ENCODE data around the gene LIN28B.
A peak's percentile ranks its signal among the peaks of the same experiment; 100 is the strongest.
"Not testable (repeated sequence)": the region's sequence is repeated elsewhere in the genome, so short reads cannot be mapped to it uniquely, and the experiment has no call there.

LIN28B gene

GRCh38 chr6:105075210-105075609 is 118.3 kb downstream of the LIN28B start:
- ChIA-PET CTCF (interaction anchor here (0.7 to 1.5 kb wide), 3 partner anchors 10 to 328 kb away, joined by 3 to 4 read pairs (median 3); partner anchors contain the start of gene PREP), POLR2A (no interaction called here)
- DNase-seq (ENCODE audit: low read depth, low spot score) = no peak
- TF ChIP-seq CTCF (IDR thresholded peaks at IDR 0.05; ENCODE audit: insufficient read depth, low read length, missing control alignments) = no peak
- no peak overlapping the region for H3K4me3 ChIP-seq (ENCODE audit: low read depth, low read length)

GRCh38 chr6:105076418-105076817 is 119.5 kb downstream of the LIN28B start:
- POLR2A ChIA-PET = not testable (repeated sequence)
- CTCF ChIA-PET = interaction anchor here (1.6 to 5.2 kb wide), 6 partner anchors 12 to 326 kb away, joined by 7 to 106 read pairs (median 40); partner anchors contain the start of gene PREP

GRCh38 chr6:105077596-105078385 is 120.9 kb downstream of the LIN28B start:
- H3K4me3 ChIP-seq (ENCODE audit: low read depth, low read length) = no peak overlapping the region
- POLR2A ChIA-PET = no interaction called here
- peak; percentile 4 for TF ChIP-seq CTCF (IDR thresholded peaks at IDR 0.05; ENCODE audit: insufficient read depth, low read length, missing control alignments)
- DNase-seq (ENCODE audit: low read depth, low spot score) = no peak
- CTCF ChIA-PET = interaction anchor here (0.6 to 5.2 kb wide), 36 partner anchors 8 to 395 kb away, joined by 3 to 106 read pairs (median 4); partner anchors contain the start of gene PREP

More at GRCh38 chr6:105076418-105076817, 119.5 kb downstream of the LIN28B start:
- H3K4me3 ChIP-seq (ENCODE audit: low read depth, low read length); DNase-seq (ENCODE audit: low read depth, low spot score): not testable (repeated sequence)

- no peak for TF ChIP-seq CTCF (IDR thresholded peaks at IDR 0.05; ENCODE audit: insufficient read depth, low read length, missing control alignments)
- POLR2A ChIA-PET = no interaction called here
- H3K4me3 ChIP-seq (ENCODE audit: low read depth, low read length) = no peak overlapping the region
- CTCF ChIA-PET = interaction anchor here (0.6 to 5.2 kb wide), 23 partner anchors 9 to 396 kb away, joined by 3 to 106 read pairs (median 5); partner anchors contain the start of gene PREP
- DNase-seq (ENCODE audit: low read depth, low spot score) = no peak
Measured at GRCh38 chr6:105078386-105078708, 121.4 kb downstream of the LIN28B start.

- no peak for DNase-seq (ENCODE audit: low read depth, low spot score)
- H3K4me3 ChIP-seq (ENCODE audit: low read depth, low read length) = no peak overlapping the region
- CTCF ChIA-PET = interaction anchor here (1.0 to 5.2 kb wide), 7 partner anchors 8 to 321 kb away, joined by 3 to 106 read pairs (median 37); no protein-coding TSS in a partner anchor
- TF ChIP-seq CTCF (IDR thresholded peaks at IDR 0.05; ENCODE audit: insufficient read depth, low read length, missing control alignments) = no peak
- POLR2A ChIA-PET = no interaction called here
Measured at GRCh38 chr6:105080279-105080678, 123.4 kb downstream of the LIN28B start.

GRCh38 chr6:105081662-105082061 is 124.8 kb downstream of the LIN28B start:
- DNase-seq (ENCODE audit: low read depth, low spot score); POLR2A ChIA-PET; H3K4me3 ChIP-seq (ENCODE audit: low read depth, low read length): not testable (repeated sequence)
- CTCF ChIA-PET = interaction anchor here (0.8 kb wide), 1 partner anchor 281 kb away, joined by 3 read pairs; no protein-coding TSS in a partner anchor

GRCh38 chr6:105087571-105088211 is 130.8 kb downstream of the LIN28B start:
- TF ChIP-seq CTCF (IDR thresholded peaks at IDR 0.05; ENCODE audit: insufficient read depth, low read length, missing control alignments) = peak; percentile 54
- ChIA-PET CTCF (interaction anchor here (0.6 to 11.2 kb wide), 61 partner anchors 9 to 343 kb away, joined by 3 to 301 read pairs (median 5); partner anchors contain the start of gene PREP), POLR2A (interaction anchor here (0.7 to 1.0 kb wide), 2 partner anchors 275 to 315 kb away, joined by 3 to 5 read pairs; partner anchors contain the start of gene PREP)
- H3K4me3 ChIP-seq (ENCODE audit: low read depth, low read length) = no peak overlapping the region
- DNase-seq (ENCODE audit: low read depth, low spot score) = no peak

Measured in AG04449 (cell line).